ENCODE results near the gene F10.

DNA sequence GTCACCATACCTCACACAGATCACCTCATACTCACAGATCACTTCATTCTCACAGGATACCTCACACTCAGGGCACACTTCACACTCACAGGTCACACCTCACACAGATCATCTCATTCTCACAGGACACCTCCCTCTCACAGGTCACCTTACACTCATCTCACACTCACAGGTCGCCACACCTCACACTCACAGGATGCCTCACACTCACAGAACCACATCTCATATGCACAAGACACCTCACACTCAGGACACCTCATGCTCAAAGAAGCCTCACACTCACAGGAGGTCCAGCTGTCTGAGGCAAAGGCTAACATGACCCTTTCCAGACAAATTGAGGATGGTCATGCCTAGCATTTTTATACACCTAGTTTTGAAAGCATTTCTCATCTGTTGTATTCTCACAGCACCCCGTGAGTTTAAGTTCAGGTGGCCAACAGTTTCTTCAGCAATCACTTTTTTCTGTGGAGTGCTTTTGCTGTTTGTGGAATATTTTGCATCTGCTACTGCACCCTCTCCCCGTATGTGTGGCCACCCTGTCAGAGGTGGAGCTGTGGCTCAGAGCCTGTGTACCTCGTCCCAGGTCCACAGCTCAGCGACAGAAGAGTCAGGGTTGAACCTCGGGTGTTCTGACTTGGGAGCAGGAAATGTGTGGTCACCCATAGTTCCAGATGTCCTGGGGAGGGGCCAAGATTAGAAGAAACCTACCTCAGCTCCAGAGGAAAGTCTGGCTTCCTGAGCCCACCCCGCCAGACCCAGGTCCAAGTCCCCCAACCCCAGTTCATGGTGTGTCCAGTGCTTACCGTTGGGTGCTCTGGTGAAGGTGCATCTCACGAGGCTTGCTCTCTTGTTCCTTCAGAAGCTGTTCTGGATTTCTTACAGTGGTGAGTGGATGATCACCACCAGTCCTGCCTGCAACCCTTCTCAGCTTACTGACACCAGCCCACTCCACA is 9.4 kb upstream of the F10 start:
- TF ChIP-seq EZH2phosphoT487 (IDR thresholded peaks at IDR 0.05; ENCODE audit: unreplicated experiment) = no peak
- TF ChIP-seq, protein P1, sequence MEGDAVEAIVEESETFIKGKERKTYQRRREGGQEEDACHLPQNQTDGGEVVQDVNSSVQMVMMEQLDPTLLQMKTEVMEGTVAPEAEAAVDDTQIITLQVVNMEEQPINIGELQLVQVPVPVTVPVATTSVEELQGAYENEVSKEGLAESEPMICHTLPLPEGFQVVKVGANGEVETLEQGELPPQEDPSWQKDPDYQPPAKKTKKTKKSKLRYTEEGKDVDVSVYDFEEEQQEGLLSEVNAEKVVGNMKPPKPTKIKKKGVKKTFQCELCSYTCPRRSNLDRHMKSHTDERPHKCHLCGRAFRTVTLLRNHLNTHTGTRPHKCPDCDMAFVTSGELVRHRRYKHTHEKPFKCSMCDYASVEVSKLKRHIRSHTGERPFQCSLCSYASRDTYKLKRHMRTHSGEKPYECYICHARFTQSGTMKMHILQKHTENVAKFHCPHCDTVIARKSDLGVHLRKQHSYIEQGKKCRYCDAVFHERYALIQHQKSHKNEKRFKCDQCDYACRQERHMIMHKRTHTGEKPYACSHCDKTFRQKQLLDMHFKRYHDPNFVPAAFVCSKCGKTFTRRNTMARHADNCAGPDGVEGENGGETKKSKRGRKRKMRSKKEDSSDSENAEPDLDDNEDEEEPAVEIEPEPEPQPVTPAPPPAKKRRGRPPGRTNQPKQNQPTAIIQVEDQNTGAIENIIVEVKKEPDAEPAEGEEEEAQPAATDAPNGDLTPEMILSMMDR (conservative IDR thresholded peaks at IDR 0.05; ENCODE audit: low read depth in 2 of 2) = no peak
- no peak for TF ChIP-seq JUNB (IDR thresholded peaks at IDR 0.05; ENCODE audit: unreplicated experiment)
- no peak for TF ChIP-seq CREB1 (CRISPR knock-in tag; IDR thresholded peaks at IDR 0.05; ENCODE audit: low read depth)
- TF ChIP-seq EZH2 (IDR thresholded peaks at IDR 0.05; ENCODE audit: low read depth, unreplicated experiment) = no peak
- TF ChIP-seq, protein P2, sequence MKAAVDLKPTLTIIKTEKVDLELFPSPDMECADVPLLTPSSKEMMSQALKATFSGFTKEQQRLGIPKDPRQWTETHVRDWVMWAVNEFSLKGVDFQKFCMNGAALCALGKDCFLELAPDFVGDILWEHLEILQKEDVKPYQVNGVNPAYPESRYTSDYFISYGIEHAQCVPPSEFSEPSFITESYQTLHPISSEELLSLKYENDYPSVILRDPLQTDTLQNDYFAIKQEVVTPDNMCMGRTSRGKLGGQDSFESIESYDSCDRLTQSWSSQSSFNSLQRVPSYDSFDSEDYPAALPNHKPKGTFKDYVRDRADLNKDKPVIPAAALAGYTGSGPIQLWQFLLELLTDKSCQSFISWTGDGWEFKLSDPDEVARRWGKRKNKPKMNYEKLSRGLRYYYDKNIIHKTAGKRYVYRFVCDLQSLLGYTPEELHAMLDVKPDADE (IDR thresholded peaks at IDR 0.05) = no peak
- no peak for TF ChIP-seq POLR2AphosphoS5 (IDR thresholded peaks at IDR 0.05; ENCODE audit: low read depth)
- TF ChIP-seq ZNF331 (CRISPR knock-in tag; IDR thresholded peaks at IDR 0.05; ENCODE audit: low read depth) = no peak
- TF ChIP-seq, protein P3, sequence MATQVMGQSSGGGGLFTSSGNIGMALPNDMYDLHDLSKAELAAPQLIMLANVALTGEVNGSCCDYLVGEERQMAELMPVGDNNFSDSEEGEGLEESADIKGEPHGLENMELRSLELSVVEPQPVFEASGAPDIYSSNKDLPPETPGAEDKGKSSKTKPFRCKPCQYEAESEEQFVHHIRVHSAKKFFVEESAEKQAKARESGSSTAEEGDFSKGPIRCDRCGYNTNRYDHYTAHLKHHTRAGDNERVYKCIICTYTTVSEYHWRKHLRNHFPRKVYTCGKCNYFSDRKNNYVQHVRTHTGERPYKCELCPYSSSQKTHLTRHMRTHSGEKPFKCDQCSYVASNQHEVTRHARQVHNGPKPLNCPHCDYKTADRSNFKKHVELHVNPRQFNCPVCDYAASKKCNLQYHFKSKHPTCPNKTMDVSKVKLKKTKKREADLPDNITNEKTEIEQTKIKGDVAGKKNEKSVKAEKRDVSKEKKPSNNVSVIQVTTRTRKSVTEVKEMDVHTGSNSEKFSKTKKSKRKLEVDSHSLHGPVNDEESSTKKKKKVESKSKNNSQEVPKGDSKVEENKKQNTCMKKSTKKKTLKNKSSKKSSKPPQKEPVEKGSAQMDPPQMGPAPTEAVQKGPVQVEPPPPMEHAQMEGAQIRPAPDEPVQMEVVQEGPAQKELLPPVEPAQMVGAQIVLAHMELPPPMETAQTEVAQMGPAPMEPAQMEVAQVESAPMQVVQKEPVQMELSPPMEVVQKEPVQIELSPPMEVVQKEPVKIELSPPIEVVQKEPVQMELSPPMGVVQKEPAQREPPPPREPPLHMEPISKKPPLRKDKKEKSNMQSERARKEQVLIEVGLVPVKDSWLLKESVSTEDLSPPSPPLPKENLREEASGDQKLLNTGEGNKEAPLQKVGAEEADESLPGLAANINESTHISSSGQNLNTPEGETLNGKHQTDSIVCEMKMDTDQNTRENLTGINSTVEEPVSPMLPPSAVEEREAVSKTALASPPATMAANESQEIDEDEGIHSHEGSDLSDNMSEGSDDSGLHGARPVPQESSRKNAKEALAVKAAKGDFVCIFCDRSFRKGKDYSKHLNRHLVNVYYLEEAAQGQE (IDR thresholded peaks at IDR 0.05; ENCODE audit: unreplicated experiment) = no peak

Measured in GM23338 (cell line).